ENCODE measurements around the gene VWA5B1. TPM values are rescaled to one million over a fixed set of nuclear protein-coding genes. Genes with fewer than 3 reads are reported as not detected.

Gene VWA5B1
- total and polyA plus RNA-seq, 2 of the 8 experiments (the other 6 are each of a cell fraction or from before 2014, with no cell fraction given) = 0.54 to 2.3 TPM

GRCh38 chr1:20380175-20380574 is 89.5 kb downstream of the VWA5B1 start (continued):
- no peak for TF ChIP-seq CHD7 (IDR thresholded peaks at IDR 0.05; ENCODE audit: insufficient replicate concordance, low read length)
- TF ChIP-seq USF2 (IDR thresholded peaks at IDR 0.05; ENCODE audit: low read length) = no peak
- no peak for TF ChIP-seq POLR2A (IDR thresholded peaks at IDR 0.05; ENCODE audit: control extremely low read depth in 1 of 2, low read depth in 2 of 2, low read length in 2 of 2)
- TF ChIP-seq POU5F1 (IDR thresholded peaks at IDR 0.05; ENCODE audit: low read depth, low read length) = no peak
- no peak for TF ChIP-seq GABPA (IDR thresholded peaks at IDR 0.05; ENCODE audit: borderline replicate concordance, insufficient read depth, low read length)
- TF ChIP-seq CEBPB (IDR thresholded peaks at IDR 0.05; ENCODE audit: low read depth, low read length) = no peak
- no peak for TF ChIP-seq E2F6 (IDR thresholded peaks at IDR 0.05)
- no peak for TF ChIP-seq EZH2 (IDR thresholded peaks at IDR 0.05; ENCODE audit: low read depth, low read length, severe bottlenecking)
- TF ChIP-seq PHF8 (conservative IDR thresholded peaks at IDR 0.05; ENCODE audit: low read depth, low read length) = no peak
- TF ChIP-seq CBX8 (IDR thresholded peaks at IDR 0.05; ENCODE audit: borderline replicate concordance, low read depth, low read length) = no peak

Data from H1 (cell line).